Right ventricle myocardium superior (tissue), 1 donor: ENCODE data around the gene TRIM14. TPM values are rescaled to one million over a fixed set of nuclear protein-coding genes. Genes with fewer than 3 reads are reported as not detected.

ENCODE experiments used
- ATAC-seq: fragments of 200-7000 bp; cut with Tn5 transposase; one replicate; pipeline ENCODE4 v1.9.1; 2020; ENCODE audit warnings: mild to moderate bottlenecking; ENCODE audit not compliant: poor library complexity
- DNase-seq: peaks from one replicate; pipeline ENCODE4 v3.0.0-alpha.2; 2020
- intact Hi-C: fragments of 100-400 bp; cut with DNase I; formaldehyde crosslinking; loops from one replicate; pipeline ENCODE4 v1.11.2; 2022
- total RNA-seq: library from RNA; stranded (reverse); fragmentation: NEBNext Ultra II Directional; extraction: Animal tissue kit (Norgen Biotek cat#: 25700); gene quantifications from one replicate; pipeline ENCODE4 v1.2.1, GENCODE V29; 2021
- donor health status: DM: no; HTN: yes; CAD: no; lungs with severe emphysema.

The TRIM14 gene
- total RNA-seq, 1 donor from 2014 or later: 4.9 TPM

DNA sequence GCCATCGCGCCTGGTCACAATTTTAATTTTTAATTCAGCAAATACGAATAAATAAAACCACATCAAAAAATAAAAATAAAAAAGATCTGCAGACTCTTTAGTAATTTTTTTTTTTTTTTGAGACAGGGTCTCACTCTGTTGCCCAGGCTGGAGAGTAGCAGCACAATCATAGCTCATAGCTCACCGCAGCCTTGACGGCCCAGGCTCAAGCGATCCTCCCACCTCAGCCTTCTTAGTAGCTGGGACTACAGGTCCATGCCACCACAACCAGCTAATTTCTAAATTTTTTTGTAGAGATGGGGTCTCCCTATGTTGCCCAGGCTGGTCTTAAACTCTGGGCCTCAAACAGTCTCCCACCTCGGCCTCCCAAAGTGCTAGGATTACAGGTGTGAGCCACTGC is 48.3 kb downstream of the TRIM14 start:
- ATAC-seq (no peak), DNase-seq (no peak)
- intact Hi-C loops: no loop called here

DNA sequence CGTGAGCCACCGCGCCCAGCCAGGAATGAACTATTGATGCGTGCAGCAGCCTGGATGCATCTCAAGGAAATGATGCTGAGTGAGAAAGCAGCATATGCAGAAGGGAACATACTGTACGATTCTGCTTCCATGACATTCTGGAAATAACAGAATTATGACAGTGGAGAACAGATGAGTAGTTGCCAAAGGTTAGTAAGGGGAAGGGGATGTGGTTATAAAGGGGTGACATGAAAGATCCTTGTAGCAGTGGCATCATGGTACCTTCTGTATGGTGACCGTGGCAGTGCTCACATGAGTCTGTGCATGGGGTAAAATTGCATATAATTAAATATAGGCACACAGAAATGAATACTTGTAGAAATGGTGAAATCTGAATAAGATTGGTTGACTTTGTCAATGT is 49.5 kb downstream of the TRIM14 start:
- ATAC-seq: no peak
- DNase-seq: no peak
- intact Hi-C loops: no loop called here

DNA sequence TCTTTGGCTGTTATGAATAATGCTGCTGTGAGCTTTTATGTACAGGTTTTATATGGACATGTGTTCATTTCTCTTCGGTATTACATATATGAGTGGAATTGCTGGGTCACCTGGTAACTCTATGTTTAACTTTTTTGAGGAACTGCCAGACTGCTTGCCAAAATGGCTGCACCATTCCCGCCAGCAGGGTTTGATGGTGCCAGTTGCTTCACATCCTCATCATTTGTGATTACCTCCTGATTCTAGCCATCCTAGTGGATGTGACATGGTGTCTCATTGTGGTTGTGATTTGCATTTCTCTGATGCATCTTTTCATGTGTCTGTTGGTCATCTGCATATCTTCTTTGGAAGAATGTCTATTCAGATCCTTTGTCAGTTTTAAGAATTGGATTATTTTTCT is 51.8 kb downstream of the TRIM14 start:
- ATAC-seq (no peak), DNase-seq (no peak)
- intact Hi-C loops: no loop called here

DNA sequence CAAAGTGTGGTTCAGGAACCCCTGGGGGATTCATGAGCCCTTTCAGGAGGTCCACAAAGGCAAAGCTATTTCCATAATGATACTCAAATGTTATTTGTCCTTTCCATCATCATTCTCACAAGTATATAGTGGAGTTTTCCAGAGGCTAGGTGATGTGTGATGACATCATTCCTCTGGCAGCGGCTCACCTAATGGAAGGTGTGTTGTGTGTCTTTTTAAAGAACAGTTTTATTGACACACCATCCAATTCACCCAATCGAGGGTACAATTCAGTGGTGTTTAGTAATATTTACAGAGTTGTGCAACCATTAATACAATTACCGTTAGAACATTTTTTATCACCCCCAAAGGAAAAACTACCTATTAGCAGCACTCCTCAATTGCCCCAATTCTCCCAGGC is 52.8 kb downstream of the TRIM14 start:
- ATAC-seq (no peak), DNase-seq (no peak)
- intact Hi-C loops: no loop called here

DNA sequence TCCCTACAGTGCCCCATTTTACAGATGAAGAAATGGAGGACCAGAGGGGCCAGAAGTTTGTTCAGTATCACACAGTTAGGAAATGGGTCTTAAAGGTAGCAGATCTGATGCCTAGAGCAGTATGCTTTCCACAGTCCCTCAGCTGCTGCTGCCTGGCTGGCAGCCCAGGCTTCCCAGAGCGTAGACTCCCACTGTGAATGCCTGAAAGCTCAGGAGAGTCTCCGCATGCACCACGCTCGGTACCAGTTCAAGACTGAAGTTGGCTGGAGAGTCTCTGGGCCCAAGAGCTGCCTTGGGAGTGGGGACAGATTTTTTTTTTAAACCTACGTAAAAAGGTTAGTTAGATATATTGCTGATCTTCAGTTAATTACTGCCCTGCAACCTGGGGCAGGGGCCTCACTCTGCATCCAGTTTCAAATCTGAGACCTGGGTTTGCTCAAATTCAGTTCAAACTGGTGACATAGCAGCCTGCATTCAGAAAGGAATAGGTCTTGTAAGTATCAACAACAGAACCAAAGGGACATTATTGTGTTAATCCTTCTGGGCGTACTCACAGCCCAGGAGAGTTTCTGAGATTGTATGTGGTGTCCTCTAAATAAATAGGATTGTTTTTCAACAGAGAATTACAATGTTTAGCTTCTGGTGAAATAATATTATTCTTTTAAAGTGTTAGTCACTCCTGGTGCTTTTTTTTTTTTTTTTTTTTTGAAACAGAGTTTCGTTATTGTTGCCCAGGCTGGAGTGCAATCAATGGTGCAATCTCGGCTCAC is 54.2 kb downstream of the TRIM14 start:
- intact Hi-C loops: no loop called here
- DNase-seq: no peak
- no peak for ATAC-seq

DNA sequence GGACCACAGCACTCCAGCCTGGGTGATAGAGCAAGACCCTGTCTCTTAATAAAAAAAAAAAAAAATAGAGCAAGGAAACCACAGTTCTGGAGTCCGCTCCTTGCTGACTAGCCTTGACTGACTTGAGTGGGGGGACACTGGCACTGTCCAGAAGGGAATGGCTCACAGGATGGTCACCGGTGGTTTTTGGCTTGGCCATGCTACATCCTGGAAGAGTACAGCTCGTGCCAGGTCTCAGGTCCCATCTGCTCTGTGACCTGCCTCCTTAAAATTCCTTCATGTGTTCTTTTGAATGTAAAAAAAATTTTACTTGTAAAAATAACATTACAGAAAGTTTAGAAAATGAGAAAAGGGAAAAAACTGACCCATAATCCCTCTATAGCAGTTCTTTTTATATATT is 56.9 kb downstream of the TRIM14 start:
- ATAC-seq (no peak), DNase-seq (no peak)
- intact Hi-C loops: no loop called here

DNA sequence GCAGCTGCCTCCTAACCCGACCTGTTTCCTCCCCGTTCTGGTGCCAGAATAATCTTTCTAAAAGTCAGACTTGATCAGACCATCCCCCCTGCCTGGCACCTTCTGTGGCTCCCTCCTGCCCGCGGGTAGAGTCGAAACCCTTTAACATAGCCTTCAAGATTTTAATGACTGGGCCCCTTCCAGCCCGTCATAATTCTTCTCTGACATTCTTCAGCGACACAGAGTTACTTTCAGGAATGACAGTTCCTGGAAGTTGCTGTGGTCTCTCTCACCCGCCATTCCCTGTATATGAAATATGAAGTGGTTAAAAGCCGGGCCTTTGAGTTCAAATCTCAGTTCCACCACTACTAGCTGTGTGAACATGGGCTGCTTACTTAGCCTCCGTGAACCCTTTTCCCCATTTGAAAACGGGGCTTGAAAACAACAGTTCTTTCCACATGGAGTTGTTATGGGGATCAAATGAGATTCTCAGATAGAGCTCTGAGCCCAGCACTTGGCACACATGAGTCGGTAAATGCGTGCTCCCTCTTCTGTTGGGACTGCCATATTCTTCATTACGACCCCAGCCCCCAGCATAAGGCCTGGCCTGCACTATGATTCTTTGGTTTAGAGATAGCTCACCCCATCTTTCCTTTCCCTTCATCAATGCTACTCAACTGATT is 61.8 kb downstream of the TRIM14 start:
- no peak for DNase-seq
- intact Hi-C loops: loop anchor here (5.0 kb wide), 1 partner anchor 200 kb away; the partner anchor contains the start of gene TBC1D2
- peak; percentile 0 for ATAC-seq

DNA sequence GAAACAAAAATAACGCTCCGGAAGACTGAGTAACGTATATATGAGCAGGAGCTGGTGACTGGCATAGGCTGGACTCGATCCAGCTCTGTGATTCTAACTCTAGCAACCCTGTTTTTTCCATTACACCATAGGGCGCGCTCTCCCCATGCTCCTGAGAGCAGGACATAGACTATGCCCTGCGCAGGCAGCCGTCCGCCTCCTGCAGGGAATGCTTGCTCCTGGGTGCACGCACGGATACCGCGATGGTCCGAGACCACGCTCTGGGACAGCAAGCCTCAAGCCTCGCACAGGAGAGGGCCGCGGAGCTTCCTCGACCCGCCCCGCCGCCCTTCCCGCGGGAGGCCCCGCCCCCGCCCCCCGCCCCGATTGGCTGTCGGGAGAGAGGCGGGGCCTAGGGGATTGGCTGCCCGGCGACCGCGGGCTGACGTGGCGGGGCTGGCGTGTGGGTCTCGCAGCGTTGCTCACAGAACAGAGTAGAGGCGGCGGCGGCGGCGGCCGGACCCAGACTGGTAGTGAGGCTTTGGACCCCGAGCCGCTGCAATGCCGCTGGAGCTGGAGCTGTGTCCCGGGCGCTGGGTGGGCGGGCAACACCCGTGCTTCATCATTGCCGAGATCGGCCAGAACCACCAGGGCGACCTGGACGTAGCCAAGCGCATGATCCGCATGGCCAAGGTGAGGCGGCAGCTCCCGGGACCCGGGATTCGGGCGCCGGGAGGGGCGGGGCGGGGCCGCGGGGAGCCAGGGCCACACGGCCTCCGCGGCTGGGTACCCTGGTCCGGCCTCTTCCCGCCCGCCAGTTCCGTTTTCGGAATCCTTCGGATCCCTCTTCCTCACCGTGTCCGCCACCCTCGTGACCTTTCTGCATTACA is 62.5 kb downstream of the TRIM14 start, which contains the start of gene NANS:
Gene NANS (plus strand): TSS at position 464 of the 869 bp plus-strand sequence. CDS start 77 bp downstream, at position 541.
- ATAC-seq: peak; percentile 100
- intact Hi-C loops: loop anchor here (5.0 kb wide), 1 partner anchor 201 kb away; the partner anchor contains the start of gene TBC1D2
- peak; percentile 96 for DNase-seq

DNA sequence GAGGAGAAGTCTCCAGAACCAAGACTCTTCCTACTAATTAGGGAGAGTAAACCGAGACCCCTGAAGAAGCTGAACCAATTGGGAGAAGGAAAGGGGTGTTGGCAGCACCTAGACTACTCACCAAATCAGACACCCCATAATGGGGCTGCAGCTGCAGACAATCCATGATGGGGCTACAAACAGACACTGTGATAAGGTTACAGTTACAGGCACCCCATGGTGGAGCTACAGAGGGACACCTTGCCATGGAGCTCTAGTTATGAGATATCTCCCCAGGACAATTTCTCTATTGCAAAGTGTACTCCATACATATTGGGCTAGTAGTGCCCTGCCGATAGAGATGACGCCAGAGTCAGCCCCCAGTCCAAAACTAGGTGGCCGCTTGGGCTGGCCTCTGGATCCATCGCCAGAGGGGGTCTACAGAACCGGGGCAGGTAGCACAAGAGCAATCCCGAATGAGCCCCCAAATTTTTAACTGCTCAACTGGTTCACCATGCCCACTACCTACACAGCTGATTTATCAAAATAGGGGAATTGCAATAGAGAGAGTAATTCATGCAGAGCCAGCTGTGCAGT is 64.6 kb downstream of the TRIM14 start:
- ATAC-seq (no peak), DNase-seq (no peak)
- intact Hi-C loops: no loop called here

DNA sequence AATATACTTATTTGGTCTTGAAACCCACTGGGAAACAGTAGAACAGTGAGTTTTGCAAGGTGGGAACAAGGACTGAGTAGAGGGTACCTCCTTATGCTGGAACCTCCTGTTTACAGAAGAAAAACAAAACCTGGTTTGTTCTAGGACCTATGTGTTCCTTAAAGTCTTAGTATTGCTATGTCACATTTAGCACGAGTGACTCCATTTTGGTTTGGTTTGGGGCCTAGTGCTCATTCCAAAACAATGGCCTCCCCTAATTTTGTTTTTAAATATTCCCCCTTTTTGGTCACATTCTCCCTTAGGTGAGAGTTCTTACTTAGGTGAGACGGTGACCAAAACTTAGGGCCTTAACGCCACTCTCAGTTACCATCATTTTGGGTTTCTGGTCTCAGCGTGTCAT is 68.7 kb downstream of the TRIM14 start:
- no peak for DNase-seq
- intact Hi-C loops: no loop called here
- no peak for ATAC-seq

DNA sequence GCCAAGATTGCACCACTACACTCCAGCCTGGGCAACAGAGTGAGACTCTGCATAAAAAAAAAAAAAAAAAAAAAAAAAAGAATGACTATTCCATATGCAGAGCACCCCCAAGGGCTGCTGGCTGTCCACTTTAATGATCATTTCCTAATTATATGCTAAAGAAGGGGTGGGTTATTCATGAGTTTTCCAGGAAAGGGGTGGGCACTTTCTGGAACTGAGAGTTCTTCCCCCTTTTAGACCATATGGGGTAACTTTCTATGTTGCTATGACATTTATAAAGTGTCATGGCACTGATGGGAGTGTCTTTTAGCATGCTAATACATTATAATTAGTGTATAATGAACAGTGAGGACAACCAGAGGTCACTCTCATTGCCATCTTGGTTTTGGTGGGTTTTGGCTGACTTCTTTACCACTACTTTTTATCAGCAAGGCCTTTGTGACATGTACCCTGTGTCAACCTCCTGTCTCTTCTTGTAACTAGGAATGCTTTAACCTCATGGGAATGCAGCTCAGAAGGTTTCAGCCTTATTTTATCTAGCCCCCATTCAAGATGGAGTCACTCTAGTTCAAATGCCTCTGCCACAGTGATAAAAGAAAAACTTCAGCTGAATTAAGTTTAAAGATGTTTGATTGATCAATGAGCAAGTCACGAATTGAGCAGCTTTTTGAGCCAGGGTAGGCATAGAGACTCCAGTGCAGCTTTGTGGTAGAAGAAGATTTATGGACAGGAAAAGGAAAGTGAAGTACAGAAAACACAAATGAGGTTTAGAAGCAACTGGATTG is 69.5 kb downstream of the TRIM14 start:
- ATAC-seq (no peak), DNase-seq (no peak)
- intact Hi-C loops: no loop called here

DNA sequence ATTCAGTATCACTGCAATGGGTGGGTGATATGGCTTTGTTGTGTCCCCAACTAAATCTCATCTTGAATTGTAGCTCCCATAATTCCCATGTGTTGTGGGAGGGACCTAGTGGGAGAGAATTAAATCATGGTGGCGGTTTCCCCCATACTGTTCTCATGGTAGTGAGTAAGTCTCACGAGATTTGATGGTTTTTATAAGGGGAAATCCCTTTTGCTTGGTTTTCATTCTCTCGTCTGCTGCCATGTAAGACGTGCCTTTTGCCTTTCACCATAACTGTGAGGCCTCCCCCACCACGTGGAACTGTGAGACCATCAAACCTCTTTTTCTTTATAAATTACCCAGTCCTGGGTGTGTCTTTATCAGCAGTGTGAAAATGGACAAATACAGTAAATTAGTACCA is 72.0 kb downstream of the TRIM14 start:
- intact Hi-C loops: no loop called here
- ATAC-seq: no peak
- no peak for DNase-seq

DNA sequence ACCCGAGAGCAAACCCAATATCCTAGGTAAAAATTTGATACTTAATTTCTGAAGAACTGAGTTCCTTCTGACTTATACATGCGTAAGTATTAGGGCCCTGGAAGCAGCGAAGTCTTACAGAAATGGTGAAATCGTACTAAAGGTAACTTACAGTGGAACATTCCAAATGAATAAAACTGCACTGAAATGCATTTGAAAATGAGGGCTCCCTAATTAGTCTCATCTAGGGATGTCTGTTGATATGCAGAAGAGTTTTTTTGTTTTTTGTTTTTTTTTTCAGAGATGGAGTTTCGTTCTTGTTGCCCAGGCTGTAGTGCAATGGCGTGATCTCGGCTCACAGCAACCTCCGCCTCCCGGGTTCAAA is 72.9 kb downstream of the TRIM14 start:
- ATAC-seq: no peak
- no peak for DNase-seq
- intact Hi-C loops: no loop called here

DNA sequence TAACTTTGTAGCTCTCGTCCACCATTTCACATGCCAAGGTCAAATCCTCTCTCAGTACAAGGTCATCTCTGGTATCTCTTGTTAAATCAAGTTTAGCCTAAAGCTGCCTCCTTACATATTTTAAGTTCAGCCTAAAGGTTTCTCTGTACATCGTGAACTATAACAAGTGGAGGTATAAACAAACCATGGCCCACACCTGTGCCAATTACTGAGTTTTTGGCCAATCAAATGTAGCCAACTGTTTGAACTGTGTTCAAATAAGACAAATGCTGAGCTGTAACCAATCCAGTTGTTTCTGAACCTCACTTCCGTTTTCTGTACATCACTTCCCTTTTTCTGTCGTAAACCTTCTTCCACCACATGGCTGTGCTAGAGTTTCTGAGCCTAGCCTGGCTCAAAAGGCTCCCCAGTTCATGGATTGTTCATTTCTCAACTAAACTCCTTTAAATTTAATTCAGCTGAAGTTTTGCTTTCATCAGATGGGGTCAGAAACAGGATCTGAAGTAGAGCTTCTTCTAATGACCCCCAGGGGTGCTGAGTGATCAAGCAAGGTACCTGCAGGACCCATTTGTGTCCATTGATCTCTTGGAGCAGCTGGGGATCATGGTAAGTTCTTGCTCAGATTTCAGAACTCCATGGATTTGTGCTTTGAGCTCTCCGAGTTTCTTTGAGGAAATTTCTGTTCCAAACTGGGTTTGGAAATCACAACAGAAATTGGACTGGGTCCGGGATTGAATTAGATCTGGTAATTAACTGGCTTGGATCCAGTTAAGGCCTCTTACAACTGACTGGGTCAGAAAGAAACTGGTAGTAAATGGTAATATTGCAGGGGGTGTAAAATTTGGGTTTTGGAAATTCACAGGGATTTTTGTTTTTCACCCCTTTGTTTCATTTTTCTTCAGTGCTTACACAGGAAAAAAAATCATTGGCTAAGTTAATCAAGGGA is 73.5 kb downstream of the TRIM14 start:
- intact Hi-C loops: no loop called here
- no peak for DNase-seq
- ATAC-seq: no peak

DNA sequence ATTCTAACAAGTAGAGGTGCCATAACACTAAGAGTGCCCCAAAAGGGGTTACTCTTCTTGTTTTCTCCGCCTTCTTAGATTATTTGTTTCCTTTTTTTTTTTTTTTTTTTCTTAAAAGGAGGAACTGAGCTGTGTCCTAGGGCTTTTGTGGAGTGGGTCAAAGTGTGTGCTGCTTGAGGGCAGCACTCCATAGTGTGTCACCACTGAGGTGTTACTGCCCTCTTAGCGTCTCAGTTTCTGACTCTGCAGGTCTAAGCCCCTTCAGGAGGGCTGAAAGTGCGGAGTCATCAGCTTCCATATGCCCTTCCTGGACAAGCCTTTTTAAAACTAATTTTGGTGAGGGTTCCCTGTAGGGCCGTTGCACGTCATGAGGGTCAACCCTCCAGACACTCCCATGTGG is 75.1 kb downstream of the TRIM14 start:
- intact Hi-C loops: no loop called here
- DNase-seq: no peak
- no peak for ATAC-seq

DNA sequence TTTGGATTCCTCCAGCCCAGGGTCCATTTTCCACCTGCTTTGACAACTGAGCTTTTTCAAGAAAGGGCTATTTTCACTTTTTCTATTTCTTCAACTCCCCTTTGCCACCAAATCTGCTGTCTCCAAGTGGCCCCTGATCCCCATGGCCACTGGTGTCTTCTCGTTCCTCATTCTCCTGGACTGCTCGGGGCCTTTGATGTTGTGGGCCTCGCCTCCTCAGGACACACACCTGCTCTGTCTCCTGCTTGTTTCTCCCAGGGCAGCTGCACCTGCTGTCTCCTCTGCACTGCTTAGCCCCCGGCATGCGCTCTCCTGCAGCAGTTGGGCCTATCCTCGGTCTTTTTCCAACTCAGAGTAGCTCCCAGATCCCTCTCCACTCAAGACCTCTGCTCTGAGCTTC is 78.8 kb downstream of the TRIM14 start:
- no peak for DNase-seq
- intact Hi-C loops: no loop called here
- ATAC-seq: no peak

DNA sequence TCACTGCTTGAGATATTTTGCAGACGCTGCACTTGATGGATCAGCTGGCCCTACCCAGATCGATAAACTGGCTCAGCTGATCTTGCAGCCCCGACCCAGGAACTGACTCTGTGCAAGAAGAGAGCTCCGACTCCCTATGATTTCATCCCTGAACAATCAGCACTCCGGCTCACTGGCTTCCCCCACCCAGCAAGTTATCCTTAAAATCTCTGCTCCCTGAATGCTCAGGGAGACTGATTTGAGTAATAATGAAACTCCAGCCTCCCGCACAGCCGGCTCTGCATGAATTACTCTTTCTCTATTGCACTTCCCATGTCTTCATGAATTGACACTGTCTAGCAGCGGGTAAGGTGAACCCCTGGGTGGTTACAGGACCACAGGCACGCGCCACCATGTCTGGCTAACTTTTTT is 79.4 kb downstream of the TRIM14 start:
- intact Hi-C loops: loop anchor here (5.0 kb wide), 2 partner anchors 57 to 117 kb away; partner anchors contain the start of genes ANP32B and TRMO
- no peak for DNase-seq
- ATAC-seq: no peak
